Karpas-422 (cell line): ENCODE measurements around the gene MMEL1. TPM values are rescaled to one million over a fixed set of nuclear protein-coding genes. Genes with fewer than 3 reads are reported as not detected.

ENCODE experiments used
- DNase-seq: peaks from one replicate; pipeline ENCODE4 v3.0.0-alpha.2; 2015
- H2AFZ ChIP-seq: fragments of 200-600 bp; sonication (generic); 2 replicates; pipeline ENCODE4 v1.6.1; 2014; ENCODE audit warnings: antibody characterized with exemption, low read length, mixed read lengths
- H3K27ac ChIP-seq: fragments of 200-600 bp; sonication (generic); 2 replicates; pipeline ENCODE4 v1.5.1; 2014; ENCODE audit warnings: mild to moderate bottlenecking, low read length, moderate library complexity
- H3K27me3 ChIP-seq: fragments of 200-600 bp; sonication (generic); 2 replicates; pipeline ENCODE4 v1.6.1; 2014; ENCODE audit warnings: low read length, mixed read lengths
- H3K36me3 ChIP-seq: fragments of 200-600 bp; sonication (generic); 2 replicates; pipeline ENCODE4 v1.6.1; 2014; ENCODE audit warnings: low read length, mixed read lengths; ENCODE audit not compliant: insufficient read depth
- H3K4me1 ChIP-seq: fragments of 200-600 bp; sonication (generic); 2 replicates; pipeline ENCODE4 v1.6.1; 2014; ENCODE audit warnings: mild to moderate bottlenecking, low read length, mixed read lengths
- H3K4me2 ChIP-seq: fragments of 200-600 bp; sonication (generic); 2 replicates; pipeline ENCODE4 v1.6.1; 2014; ENCODE audit warnings: low read length, low read depth, mild to moderate bottlenecking; ENCODE audit not compliant: poor library complexity, severe bottlenecking
- H3K4me3 ChIP-seq: fragments of 200-600 bp; sonication (generic); 2 replicates; pipeline ENCODE4 v1.5.1; 2014; ENCODE audit warnings: mild to moderate bottlenecking, antibody characterized with exemption, low read length, mixed read lengths
- H3K79me2 ChIP-seq: fragments of 200-600 bp; sonication (generic); 2 replicates; pipeline ENCODE4 v1.6.1; 2014; ENCODE audit warnings: mild to moderate bottlenecking, low read length, mixed read lengths
- H3K9ac ChIP-seq: fragments of 200-600 bp; sonication (generic); 2 replicates; pipeline ENCODE4 v1.6.0; 2014; ENCODE audit warnings: low read length
- H3K9me2 ChIP-seq: fragments of 200-600 bp; sonication (generic), shearing (Covaris generic); replicated peaks from 2 replicates; pipeline ENCODE4 v1.6.0; 2014; ENCODE audit warnings: mild to moderate bottlenecking, low read length, moderate library complexity; ENCODE audit not compliant: insufficient read depth
- H3K9me3 ChIP-seq: fragments of 300-700, 200-600 bp; sonication (generic); 2 replicates; pipeline ENCODE4 v1.6.1; 2014; ENCODE audit warnings: low read length, mixed read lengths
- H4K20me1 ChIP-seq: fragments of 200-600 bp; sonication (generic); 2 replicates; pipeline ENCODE4 v1.6.1; 2014; ENCODE audit warnings: mild to moderate bottlenecking, antibody characterized with exemption, low read length, low read depth; ENCODE audit not compliant: insufficient read depth
- total RNA-seq: library from RNA; depleted of rRNA; stranded (reverse); fragments of >200 nt; shearing (Covaris generic); gene quantifications from 2 replicates; pipeline ENCODE4 v1.2.3, GENCODE V29; 2014; ENCODE audit warnings: low replicate concordance

MMEL1 gene
- total RNA-seq, 1 experiment from 2014 or later = not detected

GRCh38 chr1:2563205-2563604, 69.6 kb downstream of the MMEL1 start:
- H3K79me2 ChIP-seq = no peaks in the 10 kb centered on the region
- H2AFZ ChIP-seq = no peak overlapping the region
- H3K4me1 ChIP-seq = no peaks in the 10 kb centered on the region
- no peaks in the 10 kb centered on the region for H3K9me3 ChIP-seq
- H3K27me3 ChIP-seq = no peaks in the 10 kb centered on the region
- no peaks in the 10 kb centered on the region for H3K9me2 ChIP-seq
- DNase-seq = no peak
- no peak overlapping the region for H3K27ac ChIP-seq
- H3K36me3 ChIP-seq = no peaks in the 10 kb centered on the region
- H3K4me2 ChIP-seq = no peak overlapping the region
- H3K9ac ChIP-seq = no peak overlapping the region
- no peak overlapping the region for H3K4me3 ChIP-seq
- H4K20me1 ChIP-seq = no peaks in the 10 kb centered on the region

GRCh38 chr1:2561898-2562895, 70.6 kb downstream of the MMEL1 start:
- no peaks in the 10 kb centered on the region for H3K27me3 ChIP-seq
- no peaks in the 10 kb centered on the region for H3K79me2 ChIP-seq
- H3K4me3 ChIP-seq = no peak overlapping the region
- H3K36me3 ChIP-seq = no peaks in the 10 kb centered on the region
- no peaks in the 10 kb centered on the region for H3K9me3 ChIP-seq
- no peaks in the 10 kb centered on the region for H3K4me1 ChIP-seq
- no peak overlapping the region for H3K27ac ChIP-seq
- H4K20me1 ChIP-seq = no peaks in the 10 kb centered on the region
- DNase-seq = peak; percentile 66
- H3K9me2 ChIP-seq = no peaks in the 10 kb centered on the region
- H2AFZ ChIP-seq = no peak overlapping the region
- no peak overlapping the region for H3K9ac ChIP-seq
- H3K4me2 ChIP-seq = no peak overlapping the region

DNA sequence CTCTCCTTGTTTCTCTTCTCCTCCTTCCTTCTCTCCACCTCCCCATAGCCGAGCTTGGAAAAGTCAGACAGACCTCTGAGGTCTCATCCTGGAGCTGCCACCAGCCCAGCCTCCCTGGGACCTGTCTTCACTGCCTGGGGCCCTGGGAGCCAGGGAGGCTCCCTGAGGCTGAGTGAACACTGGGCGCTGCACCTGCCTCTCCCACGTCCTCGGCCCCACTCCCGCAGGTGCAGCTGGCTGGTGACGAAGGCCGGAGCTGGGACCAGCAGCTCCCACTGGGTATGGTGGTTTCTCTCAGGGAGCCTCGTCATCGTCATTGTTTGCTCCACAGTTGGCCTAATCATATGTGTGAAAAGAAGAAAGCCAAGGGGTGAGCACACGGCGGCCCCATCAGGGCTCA, 71.4 kb downstream of the MMEL1 start:
- Histone ChIP-seq H3K36me3 (no peaks in the 10 kb centered on the region), H2AFZ (no peak overlapping the region), H3K27me3 (no peaks in the 10 kb centered on the region), H3K4me1 (0 out of 2 replicates have a peak, but pooled peaks cover 4% of the 10 kb centered on the region), H3K27ac (no peak overlapping the region), H3K9me3 (no peaks in the 10 kb centered on the region), H3K9me2 (no peaks in the 10 kb centered on the region), H3K4me3 (no peak overlapping the region), H3K4me2 (no peak overlapping the region), H4K20me1 (no peaks in the 10 kb centered on the region), H3K79me2 (no peaks in the 10 kb centered on the region), H3K9ac (no peak overlapping the region)
- no peak for DNase-seq

DNA sequence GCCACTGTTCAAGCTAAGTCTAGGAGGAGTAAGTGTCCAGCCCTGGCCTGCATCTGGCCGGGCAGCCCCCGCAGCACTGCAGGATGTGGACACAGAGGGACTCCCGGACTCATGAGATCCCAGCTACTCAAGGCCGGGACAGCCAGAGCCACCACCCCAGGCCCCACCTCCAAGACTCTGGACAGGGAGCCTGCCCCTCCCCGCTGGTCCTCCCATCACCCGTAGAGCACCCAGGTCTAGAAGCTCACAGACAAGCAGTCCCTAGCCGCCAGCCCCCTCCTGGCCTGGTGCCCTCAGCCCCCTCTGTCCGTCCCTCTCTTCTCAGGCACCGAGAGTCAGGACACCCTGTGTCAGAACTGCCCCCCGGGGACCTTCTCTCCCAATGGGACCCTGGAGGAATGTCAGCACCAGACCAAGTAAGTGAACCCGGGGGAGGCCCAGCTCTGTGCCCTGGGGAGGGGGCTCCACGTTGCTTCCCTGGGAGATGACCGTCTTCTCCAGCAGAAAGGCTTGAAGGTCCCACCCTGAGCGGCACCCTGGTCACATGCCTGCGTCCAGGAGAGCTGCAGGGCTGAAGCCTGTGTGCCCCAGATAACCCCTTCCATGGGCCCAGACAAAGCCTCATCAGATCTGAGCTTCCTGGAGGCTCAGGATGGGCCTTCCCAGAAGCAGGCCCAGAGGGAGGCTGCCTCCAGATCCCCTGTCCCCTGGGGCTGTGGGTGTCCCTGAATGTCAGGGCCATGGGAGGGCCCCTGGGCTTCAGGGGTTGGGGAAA, 72.3 kb downstream of the MMEL1 start:
- peaks cover 14% of the 10 kb centered on the region; the same call in 1 of the 2 replicates for H3K4me1 ChIP-seq
- H3K27me3 ChIP-seq = no peaks in the 10 kb centered on the region
- H3K4me3 ChIP-seq = no peak overlapping the region
- no peaks in the 10 kb centered on the region for H3K79me2 ChIP-seq
- H3K9ac ChIP-seq = no peak overlapping the region
- H2AFZ ChIP-seq = no peak overlapping the region
- no peak overlapping the region for H3K27ac ChIP-seq
- H3K9me2 ChIP-seq = no peaks in the 10 kb centered on the region
- H3K9me3 ChIP-seq = no peaks in the 10 kb centered on the region
- no peak for DNase-seq
- no peaks in the 10 kb centered on the region for H3K36me3 ChIP-seq
- no peaks in the 10 kb centered on the region for H4K20me1 ChIP-seq
- H3K4me2 ChIP-seq = no peak overlapping the region

- no peaks in the 10 kb centered on the region for H3K36me3 ChIP-seq
- no peak for DNase-seq
- no peaks in the 10 kb centered on the region for H3K9me2 ChIP-seq
- no peaks in the 10 kb centered on the region for H3K27me3 ChIP-seq
- no peaks in the 10 kb centered on the region for H3K79me2 ChIP-seq
- H3K9ac ChIP-seq = no peak overlapping the region
- H3K4me1 ChIP-seq = peaks cover 14% of the 10 kb centered on the region; the same call in 1 of the 2 replicates
- no peaks in the 10 kb centered on the region for H3K9me3 ChIP-seq
- no peaks in the 10 kb centered on the region for H4K20me1 ChIP-seq
- no peak overlapping the region for H3K4me3 ChIP-seq
- no peak overlapping the region for H3K4me2 ChIP-seq
- H2AFZ ChIP-seq = no peak overlapping the region
- no peak overlapping the region for H3K27ac ChIP-seq
Measured at GRCh38 chr1:2559509-2560298, 73.1 kb downstream of the MMEL1 start.

DNA sequence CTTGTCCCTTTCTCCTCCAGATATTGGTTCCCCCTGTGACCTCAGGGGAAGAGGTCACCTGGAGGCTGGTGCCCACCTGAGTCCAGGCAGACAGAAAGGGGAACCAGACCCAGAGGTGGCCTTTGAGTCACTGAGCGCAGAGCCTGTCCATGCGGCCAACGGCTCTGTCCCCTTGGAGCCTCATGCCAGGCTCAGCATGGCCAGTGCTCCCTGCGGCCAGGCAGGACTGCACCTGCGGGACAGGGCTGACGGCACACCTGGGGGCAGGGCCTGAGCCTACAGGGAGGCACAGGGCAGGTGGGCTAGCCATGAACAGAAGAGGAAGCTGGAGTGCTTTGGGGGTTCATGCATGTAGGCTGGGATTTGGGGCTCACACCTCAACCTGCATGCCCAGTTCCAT, 74.0 kb downstream of the MMEL1 start:
- H3K27me3 ChIP-seq = no peaks in the 10 kb centered on the region
- H3K4me2 ChIP-seq = no peak overlapping the region
- no peaks in the 10 kb centered on the region for H4K20me1 ChIP-seq
- H3K9me2 ChIP-seq = no peaks in the 10 kb centered on the region
- no peak overlapping the region for H3K27ac ChIP-seq
- peaks cover 14% of the 10 kb centered on the region; the same call in 1 of the 2 replicates for H3K4me1 ChIP-seq
- H2AFZ ChIP-seq = no peak overlapping the region
- H3K9ac ChIP-seq = no peak overlapping the region
- H3K9me3 ChIP-seq = no peaks in the 10 kb centered on the region
- no peaks in the 10 kb centered on the region for H3K79me2 ChIP-seq
- no peak for DNase-seq
- H3K36me3 ChIP-seq = no peaks in the 10 kb centered on the region
- no peak overlapping the region for H3K4me3 ChIP-seq

DNA sequence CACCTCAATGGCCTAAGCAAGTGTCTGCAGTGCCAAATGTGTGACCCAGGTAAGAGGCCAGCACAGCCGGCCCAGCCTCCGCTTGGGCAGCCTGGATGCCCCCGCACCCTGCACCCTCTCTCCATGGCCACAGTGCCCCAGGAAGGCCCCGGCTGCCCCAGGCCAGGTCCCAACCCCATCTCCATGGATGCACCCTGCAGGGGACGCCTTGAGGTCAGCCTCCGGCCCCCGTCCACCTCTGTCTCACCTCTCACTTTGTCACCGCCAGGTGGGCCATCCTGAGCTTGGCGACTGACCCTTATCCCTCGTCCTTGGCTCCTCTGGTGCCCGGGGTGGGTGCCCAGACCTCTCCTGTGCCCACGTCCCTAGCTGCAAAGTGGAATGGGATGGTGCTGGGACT, 74.4 kb downstream of the MMEL1 start:
- no peaks in the 10 kb centered on the region for H3K27me3 ChIP-seq
- H3K9ac ChIP-seq = no peak overlapping the region
- H3K9me2 ChIP-seq = no peaks in the 10 kb centered on the region
- no peaks in the 10 kb centered on the region for H3K36me3 ChIP-seq
- no peak overlapping the region for H3K4me2 ChIP-seq
- H3K4me3 ChIP-seq = no peak overlapping the region
- H4K20me1 ChIP-seq = no peaks in the 10 kb centered on the region
- H3K79me2 ChIP-seq = no peaks in the 10 kb centered on the region
- no peaks in the 10 kb centered on the region for H3K9me3 ChIP-seq
- H3K4me1 ChIP-seq = peaks cover 14% of the 10 kb centered on the region; the same call in 1 of the 2 replicates
- no peak for DNase-seq
- H3K27ac ChIP-seq = no peak overlapping the region
- H2AFZ ChIP-seq = no peak overlapping the region
